ENCODE measurements around the gene NRXN3. TPM values are rescaled to one million over a fixed set of nuclear protein-coding genes. Genes with fewer than 3 reads are reported as not detected.
A peak's percentile ranks its signal among the peaks of the same experiment; 100 is the strongest.

The NRXN3 gene
- polyA plus RNA-seq, 1 experiment = 1.1 TPM

GRCh38 chr14:79578470-79578869, 1408.3 kb downstream of the NRXN3 start:
- POLR2A ChIA-PET = no interaction called here
- no peaks in the 10 kb centered on the region for H3K9me3 ChIP-seq (ENCODE audit: control insufficient read depth, insufficient read depth, low read length)
- CTCF ChIA-PET = interaction anchor here (0.6 kb wide), 1 partner anchor 48 kb away, joined by 3 read pairs; no protein-coding TSS in a partner anchor
- TF ChIP-seq CTCF (IDR thresholded peaks at IDR 0.05; ENCODE audit: low read depth, low read length) = no peak
- H3K27ac ChIP-seq (ENCODE audit: low read depth, low read length) = no peak overlapping the region
- no peak for DNase-seq (ENCODE audit: low read depth, low spot score)
- H3K4me3 ChIP-seq (ENCODE audit: low read depth, low read length) = no peak overlapping the region
- H3K27me3 ChIP-seq (ENCODE audit: control insufficient read depth, insufficient read depth, low read length) = no peaks in the 10 kb centered on the region

- CTCF ChIA-PET = interaction anchor here (0.6 kb wide), 1 partner anchor 1283 kb away, joined by 3 read pairs; no protein-coding TSS in a partner anchor
These were observed 1410.2 kb downstream of the NRXN3 start for GRCh38 chr14:79580414-79580813.

GRCh38 chr14:79580906-79581305, 1410.7 kb downstream of the NRXN3 start:
- H3K9me3 ChIP-seq (ENCODE audit: control insufficient read depth, insufficient read depth, low read length) = no peaks in the 10 kb centered on the region
- no peaks in the 10 kb centered on the region for H3K27me3 ChIP-seq (ENCODE audit: control insufficient read depth, insufficient read depth, low read length)
- DNase-seq (ENCODE audit: low read depth, low spot score) = no peak
- H3K27ac ChIP-seq (ENCODE audit: low read depth, low read length) = no peak overlapping the region
- no peak overlapping the region for H3K4me3 ChIP-seq (ENCODE audit: low read depth, low read length)
- no peak for TF ChIP-seq CTCF (IDR thresholded peaks at IDR 0.05; ENCODE audit: low read depth, low read length)
- ChIA-PET POLR2A (no interaction called here), CTCF (interaction anchor here (0.6 to 1.1 kb wide), 3 partner anchors 621 to 1282 kb away, joined by 3 to 7 read pairs (median 3); no protein-coding TSS in a partner anchor)

More at GRCh38 chr14:79580414-79580813, 1410.2 kb downstream of the NRXN3 start:
- POLR2A ChIA-PET = no interaction called here
- DNase-seq (ENCODE audit: low read depth, low spot score) = no peak
- TF ChIP-seq CTCF (IDR thresholded peaks at IDR 0.05; ENCODE audit: low read depth, low read length) = no peak
- Histone ChIP-seq H3K9me3 (ENCODE audit: control insufficient read depth, insufficient read depth, low read length) (no peaks in the 10 kb centered on the region), H3K27ac (ENCODE audit: low read depth, low read length) (no peak overlapping the region), H3K4me3 (ENCODE audit: low read depth, low read length) (no peak overlapping the region), H3K27me3 (ENCODE audit: control insufficient read depth, insufficient read depth, low read length) (no peaks in the 10 kb centered on the region)

GRCh38 chr14:79581912-79582576, 1411.9 kb downstream of the NRXN3 start:
- ChIA-PET CTCF (interaction anchor here (0.6 to 1.1 kb wide), 3 partner anchors 15 to 623 kb away, joined by 3 to 4 read pairs (median 3); no protein-coding TSS in a partner anchor), POLR2A (no interaction called here)
- TF ChIP-seq CTCF (IDR thresholded peaks at IDR 0.05; ENCODE audit: low read depth, low read length) = no peak
- Histone ChIP-seq H3K9me3 (ENCODE audit: control insufficient read depth, insufficient read depth, low read length) (peaks cover 2% of the 10 kb centered on the region; the same call in 1 of the 2 replicates), H3K27ac (ENCODE audit: low read depth, low read length) (no peak overlapping the region), H3K4me3 (ENCODE audit: low read depth, low read length) (no peak overlapping the region), H3K27me3 (ENCODE audit: control insufficient read depth, insufficient read depth, low read length) (no peaks in the 10 kb centered on the region)
- DNase-seq (ENCODE audit: low read depth, low spot score) = no peak

- H3K27ac ChIP-seq (ENCODE audit: low read depth, low read length) = peak overlapping the region; percentile 72
- ChIA-PET POLR2A (interaction anchor here (2.0 kb wide), 1 partner anchor 15 kb away, joined by 6 read pairs; no protein-coding TSS in a partner anchor), CTCF (interaction anchor here (0.6 to 1.5 kb wide), 6 partner anchors 8 to 650 kb away, joined by 3 to 7 read pairs (median 4); no protein-coding TSS in a partner anchor)
- peaks cover 2% of the 10 kb centered on the region; the same call in 1 of the 2 replicates for H3K9me3 ChIP-seq (ENCODE audit: control insufficient read depth, insufficient read depth, low read length)
- no peak for TF ChIP-seq CTCF (IDR thresholded peaks at IDR 0.05; ENCODE audit: low read depth, low read length)
- DNase-seq (ENCODE audit: low read depth, low spot score) = peak; percentile 18
- H3K27me3 ChIP-seq (ENCODE audit: control insufficient read depth, insufficient read depth, low read length) = no peaks in the 10 kb centered on the region
- no peak overlapping the region for H3K4me3 ChIP-seq (ENCODE audit: low read depth, low read length)
These were observed 1413.7 kb downstream of the NRXN3 start for GRCh38 chr14:79583738-79584408.

Data from AG04450 (cell line).